ENCODE data around the gene UGT1A10.

The UGT1A10 gene

DNA sequence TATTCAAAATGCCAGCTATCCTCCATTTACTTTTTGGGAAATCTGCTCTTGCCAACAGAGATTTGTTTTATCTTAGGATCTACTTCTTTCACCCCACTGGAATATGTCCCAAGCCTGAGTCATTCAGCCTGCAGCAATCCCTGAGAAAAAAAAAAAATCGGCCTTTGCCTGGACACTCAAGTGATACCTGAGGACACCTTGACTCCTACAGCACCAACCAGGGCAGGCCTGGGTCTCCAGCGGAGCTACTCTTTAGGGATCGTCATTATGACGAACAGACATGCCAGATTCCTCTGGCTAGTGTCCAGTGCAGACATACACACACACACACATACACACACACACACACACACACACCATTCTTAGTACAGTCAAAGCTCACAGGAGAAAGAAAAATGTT is 54.2 kb downstream of the UGT1A10 start:
- no peaks in the 10 kb centered on the region for H3K36me3 ChIP-seq
- no peak overlapping the region for H3K27ac ChIP-seq

DNA sequence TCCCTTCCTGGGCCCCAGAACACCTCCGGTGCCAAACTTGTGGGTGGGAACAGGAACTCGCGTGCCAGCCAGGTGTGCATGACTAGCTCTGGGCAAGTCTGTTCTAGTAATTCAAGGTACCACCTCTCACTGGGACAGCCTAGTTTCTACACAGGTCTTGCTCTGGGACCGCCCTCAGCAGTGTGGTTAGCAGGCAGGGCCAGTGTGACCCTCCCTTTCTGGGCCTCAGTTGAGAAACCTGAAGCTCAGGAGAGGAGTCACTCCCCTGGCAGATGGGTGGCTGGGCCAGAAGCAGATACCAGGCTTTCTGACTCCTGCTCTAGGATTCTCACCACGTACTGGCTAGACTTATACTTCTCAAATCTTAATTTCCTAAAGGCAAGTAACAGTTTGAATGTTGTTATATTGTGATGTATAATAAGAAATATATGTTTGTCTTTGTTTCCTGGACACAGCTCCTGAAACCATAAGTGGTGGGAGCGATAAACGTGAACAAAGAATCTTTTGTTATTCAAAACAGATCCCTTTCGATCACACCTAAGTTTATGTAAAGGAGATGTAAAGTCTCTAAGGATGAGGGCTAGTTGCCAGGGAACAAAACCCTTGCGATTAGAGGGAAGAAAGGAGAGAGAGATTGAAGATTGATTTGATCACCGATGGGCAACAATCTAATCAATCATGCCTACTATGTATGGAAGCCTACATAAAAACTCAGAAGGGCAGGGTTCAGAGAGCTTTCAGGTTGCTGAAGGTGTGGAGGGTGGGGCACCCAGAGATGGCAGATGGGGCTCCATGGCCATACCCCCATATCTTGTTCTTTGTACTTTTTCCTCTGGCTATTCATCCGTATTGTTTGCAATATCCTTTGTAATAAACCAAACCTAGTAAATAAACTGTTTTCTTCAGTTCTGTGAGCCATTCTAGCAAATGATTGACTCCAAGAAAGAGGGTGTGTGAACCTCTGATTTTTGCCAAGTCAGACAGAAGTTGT is 55.5 kb downstream of the UGT1A10 start:
- no peak overlapping the region for H3K27ac ChIP-seq
- H3K4me3 ChIP-seq (ENCODE audit: low read depth, low read length) = no peak overlapping the region
- no peak for DNase-seq
- H3K36me3 ChIP-seq = no peaks in the 10 kb centered on the region
- TF ChIP-seq, protein P1, sequence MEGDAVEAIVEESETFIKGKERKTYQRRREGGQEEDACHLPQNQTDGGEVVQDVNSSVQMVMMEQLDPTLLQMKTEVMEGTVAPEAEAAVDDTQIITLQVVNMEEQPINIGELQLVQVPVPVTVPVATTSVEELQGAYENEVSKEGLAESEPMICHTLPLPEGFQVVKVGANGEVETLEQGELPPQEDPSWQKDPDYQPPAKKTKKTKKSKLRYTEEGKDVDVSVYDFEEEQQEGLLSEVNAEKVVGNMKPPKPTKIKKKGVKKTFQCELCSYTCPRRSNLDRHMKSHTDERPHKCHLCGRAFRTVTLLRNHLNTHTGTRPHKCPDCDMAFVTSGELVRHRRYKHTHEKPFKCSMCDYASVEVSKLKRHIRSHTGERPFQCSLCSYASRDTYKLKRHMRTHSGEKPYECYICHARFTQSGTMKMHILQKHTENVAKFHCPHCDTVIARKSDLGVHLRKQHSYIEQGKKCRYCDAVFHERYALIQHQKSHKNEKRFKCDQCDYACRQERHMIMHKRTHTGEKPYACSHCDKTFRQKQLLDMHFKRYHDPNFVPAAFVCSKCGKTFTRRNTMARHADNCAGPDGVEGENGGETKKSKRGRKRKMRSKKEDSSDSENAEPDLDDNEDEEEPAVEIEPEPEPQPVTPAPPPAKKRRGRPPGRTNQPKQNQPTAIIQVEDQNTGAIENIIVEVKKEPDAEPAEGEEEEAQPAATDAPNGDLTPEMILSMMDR (IDR thresholded peaks at IDR 0.05; ENCODE audit: low read depth, low read length) = no peak
- H3K9me3 ChIP-seq (ENCODE audit: severe bottlenecking) = no peaks in the 10 kb centered on the region
- no peaks in the 10 kb centered on the region for H3K27me3 ChIP-seq (ENCODE audit: insufficient read depth, low read depth, severe bottlenecking)

More for the DNA sequence above, 54.2 kb downstream of the UGT1A10 start:
- TF ChIP-seq, protein P1 (IDR thresholded peaks at IDR 0.05; ENCODE audit: low read depth, low read length) = no peak
- no peaks in the 10 kb centered on the region for H3K9me3 ChIP-seq (ENCODE audit: severe bottlenecking)
- H3K27me3 ChIP-seq (ENCODE audit: insufficient read depth, low read depth, severe bottlenecking) = no peaks in the 10 kb centered on the region
- no peak overlapping the region for H3K4me3 ChIP-seq (ENCODE audit: low read depth, low read length)
- no peak for DNase-seq

DNA sequence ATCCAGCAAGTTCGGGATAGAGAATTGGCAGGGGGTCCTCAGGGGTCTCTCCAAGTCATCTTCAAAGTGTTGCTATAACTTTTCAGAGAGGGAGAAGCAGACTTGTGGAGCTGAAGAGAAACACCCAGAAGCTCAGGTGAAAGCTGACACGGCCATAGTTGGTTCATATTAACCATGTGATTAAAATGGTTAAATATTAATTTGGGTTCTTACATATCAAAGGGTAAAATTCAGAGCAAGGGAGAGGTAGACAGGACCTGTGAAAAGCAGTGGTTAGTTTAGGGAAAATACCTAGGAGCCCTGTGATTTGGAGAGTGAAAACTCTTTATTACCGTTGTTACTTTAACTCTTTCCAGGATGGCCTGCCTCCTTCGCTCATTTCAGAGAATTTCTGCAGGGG is 56.4 kb downstream of the UGT1A10 start, which contains the start of gene UGT1A6:
Gene UGT1A6 (plus strand): TSS at position 243 of the 400 bp plus-strand sequence. CDS start 115 bp downstream, at position 358.
- DNase-seq = no peak
- TF ChIP-seq, protein P1 (IDR thresholded peaks at IDR 0.05; ENCODE audit: low read depth, low read length) = no peak
- no peaks in the 10 kb centered on the region for H3K9me3 ChIP-seq (ENCODE audit: severe bottlenecking)

DNA sequence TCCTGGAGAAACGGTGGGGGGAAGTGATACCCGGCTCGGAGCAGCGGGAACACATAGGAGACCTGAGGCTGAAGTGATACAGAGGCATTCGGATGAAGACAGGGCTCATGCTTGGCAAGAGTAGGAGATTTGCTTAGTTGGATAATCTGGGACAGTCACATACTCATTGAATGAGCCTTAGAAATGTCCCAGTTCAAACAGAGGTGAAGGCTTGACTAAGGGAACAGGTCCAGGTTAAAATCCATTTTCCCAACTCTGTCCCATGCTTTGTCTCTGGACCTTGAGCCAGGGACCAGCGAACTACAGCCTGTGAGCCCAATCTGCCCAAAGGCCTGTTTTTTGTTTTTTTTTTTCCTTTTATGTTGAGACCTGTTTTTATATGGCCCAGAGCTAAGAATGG is 57.7 kb downstream of the UGT1A10 start:
- no peak overlapping the region for H3K27ac ChIP-seq
- DNase-seq = no peak
- H3K9me3 ChIP-seq (ENCODE audit: severe bottlenecking) = no peaks in the 10 kb centered on the region
- H3K4me3 ChIP-seq (ENCODE audit: low read depth, low read length) = no peak overlapping the region
- H3K36me3 ChIP-seq = no peaks in the 10 kb centered on the region
- TF ChIP-seq, protein P1 (IDR thresholded peaks at IDR 0.05; ENCODE audit: low read depth, low read length) = no peak
- H3K27me3 ChIP-seq (ENCODE audit: insufficient read depth, low read depth, severe bottlenecking) = no peaks in the 10 kb centered on the region

More for the DNA sequence above, 56.4 kb downstream of the UGT1A10 start, which contains the start of gene UGT1A6:
- Histone ChIP-seq H3K36me3 (no peaks in the 10 kb centered on the region), H3K27me3 (ENCODE audit: insufficient read depth, low read depth, severe bottlenecking) (no peaks in the 10 kb centered on the region), H3K4me3 (ENCODE audit: low read depth, low read length) (no peak within 1 kb of the TSS), H3K27ac (no peak within 1 kb of the TSS)

DNA sequence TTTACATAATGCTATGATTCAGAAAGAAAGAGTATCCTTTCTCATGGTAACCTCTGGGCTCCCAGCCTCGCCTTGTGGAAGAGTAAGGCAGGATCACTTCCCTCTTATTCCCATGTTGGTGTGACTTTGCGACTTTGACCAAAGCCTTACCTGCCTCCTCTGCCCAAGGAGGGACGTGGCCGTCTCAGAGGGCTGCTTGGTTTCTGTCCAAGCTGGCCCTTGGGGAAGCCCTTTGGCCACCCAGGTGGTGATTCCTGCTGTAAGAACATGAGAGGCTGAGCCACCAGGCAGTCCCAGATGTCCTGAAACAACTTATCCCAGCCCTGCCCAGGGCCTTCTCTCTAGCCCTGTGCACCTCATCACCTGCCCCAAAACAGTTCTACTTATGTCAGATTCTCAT is 62.5 kb downstream of the UGT1A10 start:
- Histone ChIP-seq H3K36me3 (no peaks in the 10 kb centered on the region), H3K4me3 (ENCODE audit: low read depth, low read length) (no peak overlapping the region), H3K27ac (no peak overlapping the region), H3K9me3 (ENCODE audit: severe bottlenecking) (peaks cover 2% of the 10 kb centered on the region), H3K27me3 (ENCODE audit: insufficient read depth, low read depth, severe bottlenecking) (no peaks in the 10 kb centered on the region)
- no peak for DNase-seq
- TF ChIP-seq, protein P1 (IDR thresholded peaks at IDR 0.05; ENCODE audit: low read depth, low read length) = no peak

Measured in WERI-Rb-1 (cell line).